ENCODE results near the gene SCEL.

Gene SCEL

DNA sequence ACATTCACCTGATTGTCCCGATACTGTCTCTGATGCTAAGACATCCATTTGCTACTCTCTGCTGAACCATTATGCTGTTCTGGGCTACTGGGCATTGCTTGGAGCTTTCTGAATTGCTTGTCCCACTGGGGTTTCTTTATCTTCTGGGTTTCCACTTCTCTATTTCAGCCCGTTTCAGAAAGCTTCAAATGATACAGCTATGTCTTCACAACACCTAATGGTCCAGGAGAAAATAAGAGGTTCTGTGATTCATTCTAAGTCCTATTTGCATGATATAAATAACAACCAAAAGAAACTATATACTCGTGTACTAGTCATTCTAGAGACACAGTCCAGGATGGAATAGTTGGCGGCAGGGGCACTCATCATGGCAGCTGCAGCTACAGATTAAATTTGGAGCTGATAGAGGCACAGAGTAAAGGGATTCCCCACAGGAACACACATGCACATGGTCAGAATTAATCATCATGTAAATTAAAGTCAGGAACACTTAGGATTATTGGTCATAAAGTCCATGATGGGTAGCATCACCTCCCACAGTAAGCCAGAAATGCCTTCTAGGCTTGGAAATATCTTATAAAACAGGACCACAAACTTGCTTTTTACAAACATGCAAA, 33.3 kb upstream of the SCEL start:
- no peak overlapping the region for H3K4me3 ChIP-seq (ENCODE audit: low read depth, low read length)
- no peak for TF ChIP-seq CTCF (IDR thresholded peaks at IDR 0.05; ENCODE audit: insufficient read depth, low read depth, low read length, missing control alignments)
- peak; percentile 57 for DNase-seq (ENCODE audit: low read depth)

GRCh38 chr13:77503398-77503797, 32.1 kb upstream of the SCEL start:
- TF ChIP-seq CTCF (IDR thresholded peaks at IDR 0.05; ENCODE audit: insufficient read depth, low read depth, low read length, missing control alignments): no peak
- no peak for DNase-seq (ENCODE audit: low read depth)
- H3K4me3 ChIP-seq (ENCODE audit: low read depth, low read length): no peak overlapping the region

- H3K4me3 ChIP-seq (ENCODE audit: low read depth, low read length): no peak overlapping the region
- no peak for TF ChIP-seq CTCF (IDR thresholded peaks at IDR 0.05; ENCODE audit: insufficient read depth, low read depth, low read length, missing control alignments)
- DNase-seq (ENCODE audit: low read depth): no peak
These were observed 28.6 kb upstream of the SCEL start for GRCh38 chr13:77506874-77507273.

GRCh38 chr13:77507931-77508776, 27.4 kb upstream of the SCEL start:
- TF ChIP-seq CTCF (IDR thresholded peaks at IDR 0.05; ENCODE audit: insufficient read depth, low read depth, low read length, missing control alignments): no peak
- H3K4me3 ChIP-seq (ENCODE audit: low read depth, low read length): no peak overlapping the region
- DNase-seq (ENCODE audit: low read depth): no peak

DNA sequence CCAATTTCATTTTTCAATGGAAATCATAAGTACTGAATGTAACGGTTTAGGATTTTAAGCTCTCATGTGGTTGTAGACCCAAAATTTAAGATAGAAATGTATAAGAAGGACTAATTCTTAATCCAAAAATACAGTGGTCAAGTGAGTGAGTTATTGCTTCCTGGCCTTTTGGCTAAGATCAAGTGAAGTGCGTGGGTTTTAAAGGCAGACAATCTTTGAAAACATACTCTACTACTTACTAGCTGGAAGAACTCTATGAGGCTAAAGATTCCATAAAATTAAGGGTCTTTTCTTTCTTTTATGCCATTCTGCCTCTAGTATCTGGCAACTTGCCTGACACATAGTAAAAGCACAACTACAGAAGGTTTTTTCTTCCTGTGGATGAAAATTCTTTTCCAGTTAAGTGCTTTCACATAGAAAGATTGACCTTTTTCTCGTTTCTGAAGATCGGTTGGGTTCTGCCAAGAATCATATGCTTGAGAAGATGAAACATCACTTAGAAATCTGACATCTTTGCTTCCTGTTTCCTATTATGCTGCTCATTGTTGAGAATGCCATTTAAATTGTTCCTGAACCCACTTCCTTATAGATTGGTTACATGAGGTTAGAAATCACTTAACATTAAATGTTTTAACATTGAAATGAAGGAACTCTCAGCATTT, 26.4 kb upstream of the SCEL start:
- no peak overlapping the region for H3K4me3 ChIP-seq (ENCODE audit: low read depth, low read length)
- no peak for DNase-seq (ENCODE audit: low read depth)
- TF ChIP-seq CTCF (IDR thresholded peaks at IDR 0.05; ENCODE audit: insufficient read depth, low read depth, low read length, missing control alignments): no peak

DNA sequence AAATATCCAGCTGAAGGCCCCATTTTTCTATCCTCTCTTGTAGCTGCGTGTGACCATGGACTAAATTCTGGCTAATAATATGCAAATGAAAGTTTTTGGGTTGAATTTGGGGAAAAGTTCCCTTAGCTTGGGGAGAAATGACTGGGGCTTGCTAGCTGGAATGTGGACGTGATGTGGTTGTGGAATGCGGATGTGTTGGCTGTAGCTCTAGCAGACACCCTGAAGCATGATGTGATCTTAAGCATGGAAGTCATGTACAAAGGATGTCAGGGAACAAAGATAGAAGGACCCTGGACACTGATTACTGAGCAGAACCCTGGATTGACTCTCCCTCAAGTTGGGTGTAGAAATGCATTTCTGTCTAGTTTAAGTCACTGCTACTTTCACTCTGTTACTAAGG, 25.4 kb upstream of the SCEL start:
- no peak for TF ChIP-seq CTCF (IDR thresholded peaks at IDR 0.05; ENCODE audit: insufficient read depth, low read depth, low read length, missing control alignments)
- no peak for DNase-seq (ENCODE audit: low read depth)
- no peak overlapping the region for H3K4me3 ChIP-seq (ENCODE audit: low read depth, low read length)

Measured in GM12865 (cell line).